ENCODE data around the gene UVSSA.
"Not testable (repeated sequence)": the region's sequence is repeated elsewhere in the genome, so short reads cannot be mapped to it uniquely, and the experiment has no call there.

UVSSA gene

GRCh38 chr4:1381944-1382541 lies 35.0 kb downstream of the UVSSA start:
- Mint-ChIP-seq H3K27me3 (no peaks in the 10 kb centered on the region), H3K4me1 (ENCODE audit: low read depth) (no peaks in the 10 kb centered on the region), H3K4me3 (no peak overlapping the region), H3K36me3 (ENCODE audit: low read depth) (peaks cover 93% of the 10 kb centered on the region), H3K27ac (no peak overlapping the region), H3K9me3 (no peaks in the 10 kb centered on the region)
- intact Hi-C loops (cut with micrococcal nuclease), result no loop called here

GRCh38 chr4:1382776-1383727 lies 36.0 kb downstream of the UVSSA start:
- H3K27me3 Mint-ChIP-seq, result no peaks in the 10 kb centered on the region
- intact Hi-C loops (cut with micrococcal nuclease), result no loop called here
- H3K4me3 Mint-ChIP-seq, result no peak overlapping the region
- H3K4me1 Mint-ChIP-seq (ENCODE audit: low read depth), result no peaks in the 10 kb centered on the region
- no peak overlapping the region for H3K27ac Mint-ChIP-seq
- H3K9me3 Mint-ChIP-seq, result peaks cover 2% of the 10 kb centered on the region
- H3K36me3 Mint-ChIP-seq (ENCODE audit: low read depth), result peaks cover 96% of the 10 kb centered on the region

GRCh38 chr4:1383728-1384591 lies 37.0 kb downstream of the UVSSA start:
- H3K4me1 Mint-ChIP-seq (ENCODE audit: low read depth), result no peaks in the 10 kb centered on the region
- intact Hi-C loops (cut with micrococcal nuclease), result no loop called here
- peaks cover 11% of the 10 kb centered on the region for H3K9me3 Mint-ChIP-seq
- H3K27me3 Mint-ChIP-seq, result no peaks in the 10 kb centered on the region
- H3K27ac Mint-ChIP-seq, result no peak overlapping the region
- no peak overlapping the region for H3K4me3 Mint-ChIP-seq
- H3K36me3 Mint-ChIP-seq (ENCODE audit: low read depth), result peaks cover 98% of the 10 kb centered on the region

- Mint-ChIP-seq H3K4me1 (ENCODE audit: low read depth) (no peaks in the 10 kb centered on the region), H3K27me3 (no peaks in the 10 kb centered on the region), H3K9me3 (peaks cover 12% of the 10 kb centered on the region), H3K4me3 (no peak overlapping the region), H3K27ac (no peak overlapping the region), H3K36me3 (ENCODE audit: low read depth) (peaks cover 93% of the 10 kb centered on the region)
- intact Hi-C loops (cut with micrococcal nuclease), result no loop called here
These were observed 37.8 kb downstream of the UVSSA start for GRCh38 chr4:1384675-1385372.

- H3K4me3 Mint-ChIP-seq, result no peak overlapping the region
- no peaks in the 10 kb centered on the region for H3K27me3 Mint-ChIP-seq
- peaks cover 85% of the 10 kb centered on the region for H3K36me3 Mint-ChIP-seq (ENCODE audit: low read depth)
- H3K9me3 Mint-ChIP-seq, result peaks cover 12% of the 10 kb centered on the region
- intact Hi-C loops (cut with micrococcal nuclease), result no loop called here
- no peaks in the 10 kb centered on the region for H3K4me1 Mint-ChIP-seq (ENCODE audit: low read depth)
- H3K27ac Mint-ChIP-seq, result no peak overlapping the region
These were observed 38.6 kb downstream of the UVSSA start for GRCh38 chr4:1385373-1386340.

GRCh38 chr4:1393363-1393762 lies 46.4 kb downstream of the UVSSA start:
- H3K27me3 Mint-ChIP-seq; H3K4me3 Mint-ChIP-seq; H3K27ac Mint-ChIP-seq; H3K4me1 Mint-ChIP-seq (ENCODE audit: low read depth); intact Hi-C loops (cut with micrococcal nuclease): not testable (repeated sequence)
- H3K9me3 Mint-ChIP-seq, result peaks cover 33% of the 10 kb centered on the region
- H3K36me3 Mint-ChIP-seq (ENCODE audit: low read depth), result peaks cover 18% of the 10 kb centered on the region

- H3K27me3 Mint-ChIP-seq, result peaks cover 3% of the 10 kb centered on the region
- no peak overlapping the region for H3K4me3 Mint-ChIP-seq
- H3K4me1 Mint-ChIP-seq (ENCODE audit: low read depth), result no peaks in the 10 kb centered on the region
- peaks cover 13% of the 10 kb centered on the region for H3K36me3 Mint-ChIP-seq (ENCODE audit: low read depth)
- peaks cover 33% of the 10 kb centered on the region for H3K9me3 Mint-ChIP-seq
- intact Hi-C loops (cut with micrococcal nuclease), result no loop called here
- H3K27ac Mint-ChIP-seq, result no peak overlapping the region
These were observed 46.9 kb downstream of the UVSSA start for GRCh38 chr4:1393866-1394265.

- H3K36me3 Mint-ChIP-seq (ENCODE audit: low read depth), result peaks cover 11% of the 10 kb centered on the region
- H3K27ac Mint-ChIP-seq; H3K4me3 Mint-ChIP-seq; intact Hi-C loops (cut with micrococcal nuclease); H3K27me3 Mint-ChIP-seq; H3K4me1 Mint-ChIP-seq (ENCODE audit: low read depth): not testable (repeated sequence)
- H3K9me3 Mint-ChIP-seq, result peaks cover 40% of the 10 kb centered on the region
These were observed 47.8 kb downstream of the UVSSA start for GRCh38 chr4:1394554-1395388.

GRCh38 chr4:1395389-1395820 lies 48.4 kb downstream of the UVSSA start:
- H3K4me1 Mint-ChIP-seq (ENCODE audit: low read depth); intact Hi-C loops (cut with micrococcal nuclease); H3K27ac Mint-ChIP-seq; H3K4me3 Mint-ChIP-seq: not testable (repeated sequence)
- H3K9me3 Mint-ChIP-seq, result peaks cover 44% of the 10 kb centered on the region
- H3K36me3 Mint-ChIP-seq (ENCODE audit: low read depth), result peaks cover 11% of the 10 kb centered on the region
- peaks cover 10% of the 10 kb centered on the region for H3K27me3 Mint-ChIP-seq

- H3K9me3 Mint-ChIP-seq, result peaks cover 44% of the 10 kb centered on the region
- no peaks in the 10 kb centered on the region for H3K4me1 Mint-ChIP-seq (ENCODE audit: low read depth)
- no peak overlapping the region for H3K27ac Mint-ChIP-seq
- peaks cover 11% of the 10 kb centered on the region for H3K36me3 Mint-ChIP-seq (ENCODE audit: low read depth)
- peaks cover 18% of the 10 kb centered on the region for H3K27me3 Mint-ChIP-seq
- intact Hi-C loops (cut with micrococcal nuclease), result no loop called here
- H3K4me3 Mint-ChIP-seq, result no peak overlapping the region
These were observed 49.2 kb downstream of the UVSSA start for GRCh38 chr4:1395941-1396805.

GRCh38 chr4:1396806-1397455 lies 49.9 kb downstream of the UVSSA start:
- Mint-ChIP-seq H3K36me3 (ENCODE audit: low read depth) (peaks cover 11% of the 10 kb centered on the region), H3K27me3 (peaks cover 26% of the 10 kb centered on the region), H3K4me3 (no peak overlapping the region), H3K4me1 (ENCODE audit: low read depth) (no peaks in the 10 kb centered on the region), H3K9me3 (peaks cover 44% of the 10 kb centered on the region), H3K27ac (no peak overlapping the region)
- intact Hi-C loops (cut with micrococcal nuclease), result no loop called here

Measured in dendritic cell treated with granulocyte-macrophage colony-stimulating factor and Interleukin-4, amounts not matched to agents 40 ng/mL and 50 ng/mL, for 4 days (primary cell).